Left cardiac atrium (tissue), 4 donors: ENCODE data around the gene CEP128. TPM values are rescaled to one million over a fixed set of nuclear protein-coding genes. Genes with fewer than 3 reads are reported as not detected.

ENCODE experiments used
- ATAC-seq, 2 donors: fragments of 200-7000 bp; cut with Tn5 transposase; one replicate each; pipeline ENCODE4 v1.9.1; 2020; ENCODE audit warnings: mild to moderate bottlenecking in 2 of 2, moderate library complexity in 2 of 2
- DNase-seq: peaks from one replicate; pipeline ENCODE4 v3.0.0-alpha.2; 2020
- intact Hi-C, 2 donors: fragments of 100-400 bp; cut with DNase I; formaldehyde crosslinking; loops; one replicate each; pipeline versions ENCODE4 v1.14.1 to v1.15.1; 2022 to 2023
- total RNA-seq, 2 donors: library from RNA; stranded (reverse); fragmentation: NEBNext Ultra II Directional; extraction: Animal tissue kit (Norgen Biotek cat#: 25700); gene quantifications; one replicate each; pipeline ENCODE4 v1.2.1, GENCODE V29; 2021
- donor health status: DM: no; HTN: yes; CAD: no.
- donor health status: DM: no; HTN: yes; CAD: no; lungs with severe emphysema.
- donor health status: DM: yes; HTN: yes; CAD: no.
- donor health status: Dilated cardiomyopathy.

CEP128 gene
- total RNA-seq, 2 donors from 2014 or later = 4.0 to 5.2 TPM

DNA sequence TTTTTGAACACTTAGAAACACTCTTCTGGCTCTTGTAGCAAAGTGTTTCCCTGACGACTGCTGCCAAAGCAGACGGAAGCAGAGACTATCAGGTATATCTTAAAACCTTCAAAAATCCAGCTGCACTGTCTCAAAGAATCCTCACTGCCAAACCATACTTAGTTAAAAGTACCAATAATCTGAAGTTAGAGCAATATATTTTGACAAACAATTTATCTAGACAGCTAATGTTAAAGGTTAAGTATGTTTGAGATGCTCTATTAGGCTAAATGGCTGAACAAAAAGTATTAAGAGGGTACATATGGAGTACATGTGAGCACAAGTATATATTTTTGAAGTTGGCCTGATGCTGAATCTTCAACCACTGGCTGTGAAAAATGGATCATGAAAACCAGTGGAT, 398.3 kb downstream of the CEP128 start:
- intact Hi-C loops = no loop called here
- no peak for ATAC-seq

DNA sequence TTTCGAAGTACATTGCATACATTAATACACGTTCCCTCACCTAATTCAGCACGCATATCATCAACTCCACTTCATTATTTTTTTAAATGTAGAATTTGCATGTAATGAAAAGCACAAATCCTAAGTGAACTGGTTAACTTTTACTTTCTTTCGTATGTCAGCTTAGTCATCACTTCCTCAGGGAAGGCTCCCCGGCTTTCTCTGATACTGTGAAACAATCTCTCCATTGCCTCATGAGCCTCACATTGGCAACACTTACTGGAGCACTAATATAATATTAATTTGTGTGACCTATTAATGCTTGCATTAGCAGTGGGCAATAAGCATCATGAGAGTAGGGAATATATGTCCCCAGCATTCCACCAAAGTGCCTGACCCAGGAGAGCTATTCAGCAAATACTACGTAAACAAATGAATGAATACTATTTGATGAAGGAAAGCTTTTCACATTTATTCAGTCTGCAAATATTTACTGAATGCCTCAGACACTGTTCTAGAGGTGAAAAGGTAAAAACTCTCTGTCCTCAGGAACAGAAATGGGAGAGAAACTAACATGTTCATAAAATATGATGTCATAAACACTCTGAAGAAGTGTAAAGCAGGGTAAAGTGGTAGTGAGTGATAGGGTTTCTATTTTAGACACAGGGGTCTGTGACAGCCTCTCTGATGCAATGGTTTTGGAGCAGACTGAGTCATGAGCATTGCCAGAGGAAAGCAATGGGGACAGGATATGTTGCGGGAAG, 402.7 kb downstream of the CEP128 start:
- intact Hi-C loops = no loop called here
- ATAC-seq (no peak), DNase-seq (no peak)

More for the DNA sequence above, 398.3 kb downstream of the CEP128 start:
- no peak for DNase-seq

GRCh38 chr14:80537626-80538025, 403.9 kb downstream of the CEP128 start:
- intact Hi-C loops = no loop called here
- no peak for ATAC-seq
- no peak for DNase-seq

- DNase-seq = no peak
- ATAC-seq = no peak
- intact Hi-C loops = no loop called here
Observed at GRCh38 chr14:80536456-80536855, 405.1 kb downstream of the CEP128 start.

DNA sequence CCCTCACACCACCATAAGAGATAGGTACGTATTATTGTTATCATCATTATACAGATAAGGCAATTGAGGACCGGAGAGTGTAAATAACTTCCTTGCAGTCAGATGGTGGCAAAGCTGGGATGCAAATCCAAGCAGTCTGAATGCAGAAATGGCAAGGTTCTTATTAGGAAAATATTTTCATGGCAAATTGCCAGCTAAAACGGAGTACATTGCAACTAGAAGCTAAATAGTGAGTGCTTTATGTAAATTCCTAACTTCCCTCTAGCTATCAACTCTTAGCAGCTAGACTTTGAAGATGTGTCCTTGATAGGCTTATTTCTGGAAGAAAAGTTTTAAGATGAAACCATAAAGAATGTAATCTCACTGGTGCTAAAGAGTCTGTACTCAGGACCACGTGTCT, 406.4 kb downstream of the CEP128 start:
- ATAC-seq (no peak), DNase-seq (no peak)
- intact Hi-C loops = no loop called here

- DNase-seq = no peak
- intact Hi-C loops = no loop called here
- ATAC-seq = no peak
Observed at GRCh38 chr14:80523518-80524117, 417.9 kb downstream of the CEP128 start.

DNA sequence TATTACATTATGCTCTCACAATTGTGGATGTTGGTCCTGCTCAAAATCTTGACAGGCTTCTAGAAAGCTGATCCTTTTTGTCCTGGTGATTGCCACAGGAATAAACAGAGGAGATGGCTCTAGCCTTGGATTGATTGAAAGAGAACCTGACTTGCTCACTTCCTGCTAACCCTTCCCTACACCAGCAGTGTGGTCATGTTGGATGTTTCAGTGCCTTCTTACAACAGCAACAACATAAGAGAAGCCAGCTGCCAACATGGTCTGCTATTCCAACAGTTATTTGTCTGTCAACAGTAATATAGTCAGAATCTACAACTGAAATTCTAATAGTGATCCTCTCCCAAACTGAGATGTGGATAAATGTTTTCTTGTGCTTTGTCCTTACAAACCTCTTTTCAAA, 418.6 kb downstream of the CEP128 start:
- DNase-seq (no peak), ATAC-seq (no peak)
- intact Hi-C loops = no loop called here

GRCh38 chr14:80522411-80522810, 419.1 kb downstream of the CEP128 start:
- ATAC-seq (no peak), DNase-seq (no peak)
- intact Hi-C loops = no loop called here

DNA sequence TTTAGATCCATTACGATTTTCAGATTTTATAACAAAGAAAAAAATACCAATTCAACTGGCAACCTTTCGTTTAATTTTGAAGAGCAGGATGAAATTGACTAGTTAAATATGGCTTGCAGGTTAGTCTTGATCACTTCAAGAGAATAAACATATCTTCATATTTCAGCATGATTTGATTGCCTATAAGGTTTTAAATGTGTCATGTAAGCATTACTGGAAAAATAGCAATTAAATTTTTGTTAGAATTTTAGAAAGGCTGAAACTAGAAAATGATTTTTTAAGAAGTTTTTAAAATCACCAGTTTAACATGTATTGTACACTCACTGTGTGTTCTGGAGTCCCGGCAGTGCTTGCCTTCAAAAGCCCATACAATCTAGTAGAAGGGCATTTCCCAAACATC, 420.1 kb downstream of the CEP128 start:
- intact Hi-C loops = no loop called here
- DNase-seq (no peak), ATAC-seq (no peak)

DNA sequence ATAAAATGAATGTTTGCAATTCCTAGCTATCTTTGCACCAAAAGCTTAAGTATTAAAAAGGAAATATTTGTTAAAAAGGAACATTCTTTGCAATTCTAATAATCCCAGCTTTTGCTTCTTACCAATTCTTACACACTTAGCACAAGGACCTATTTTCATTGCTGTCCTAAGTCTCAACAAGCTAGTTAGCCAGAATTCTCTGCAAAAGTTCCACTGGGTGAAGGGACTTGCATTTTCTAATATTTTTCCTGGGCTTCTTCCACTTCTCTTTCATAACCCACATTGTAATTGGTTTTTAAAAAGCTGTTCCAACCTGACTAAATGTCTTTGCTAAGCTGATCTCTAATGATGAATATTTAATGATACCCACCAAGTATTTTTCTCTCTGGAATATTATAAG, 422.5 kb downstream of the CEP128 start:
- intact Hi-C loops = no loop called here
- peak in 1 of 2 donors; percentile 59 for ATAC-seq
- no peak for DNase-seq

- intact Hi-C loops = no loop called here
- DNase-seq (no peak), ATAC-seq (no peak)
Observed at GRCh38 chr14:80518173-80518572, 423.4 kb downstream of the CEP128 start.

- ATAC-seq = no peak
- intact Hi-C loops = no loop called here
Observed at GRCh38 chr14:80507292-80507869, 434.2 kb downstream of the CEP128 start.

DNA sequence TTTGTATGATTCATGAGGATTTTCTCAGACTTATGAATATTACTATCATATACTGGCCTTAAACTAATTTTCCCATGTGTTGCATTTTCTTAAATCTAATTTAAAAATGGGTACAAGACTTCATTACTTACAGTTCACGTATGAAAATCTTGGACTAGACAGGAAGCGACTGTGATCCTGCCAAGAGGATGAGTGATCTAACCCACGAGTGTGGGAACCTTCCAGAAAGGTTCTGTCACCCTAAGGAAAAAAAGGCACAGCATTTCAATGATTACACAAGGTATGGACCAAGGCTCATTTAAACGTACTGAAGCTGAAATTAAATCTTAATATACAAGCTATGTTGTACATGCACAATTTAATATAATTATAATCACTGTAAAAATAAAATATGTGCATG, 436.8 kb downstream of the CEP128 start:
- DNase-seq = no peak
- intact Hi-C loops = no loop called here

More at GRCh38 chr14:80507292-80507869, 434.2 kb downstream of the CEP128 start:
- DNase-seq = no peak

GRCh38 chr14:80498533-80498932, 443.0 kb downstream of the CEP128 start:
- no peak for DNase-seq
- ATAC-seq = no peak
- intact Hi-C loops = no loop called here

More for the DNA sequence above, 436.8 kb downstream of the CEP128 start:
- no peak for ATAC-seq

DNA sequence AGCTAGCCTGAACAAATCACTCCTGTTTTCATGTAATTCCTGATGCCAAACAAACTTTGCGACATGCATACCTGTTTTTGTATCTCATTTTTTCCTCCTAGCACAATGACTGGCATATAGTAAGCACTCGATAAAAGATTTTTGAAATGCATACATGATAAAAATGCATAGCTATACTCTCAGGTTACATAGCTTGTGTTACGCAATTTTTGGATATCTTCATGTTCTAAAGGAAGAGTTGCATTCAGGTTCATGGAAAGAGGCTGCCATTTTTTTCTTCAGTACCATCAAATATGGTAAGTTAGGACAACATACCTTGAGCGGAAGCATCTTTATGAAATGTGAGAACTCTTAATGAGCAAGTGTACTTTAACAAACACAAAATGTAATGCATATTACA, 445.4 kb downstream of the CEP128 start:
- intact Hi-C loops = no loop called here
- ATAC-seq (no peak), DNase-seq (no peak)

DNA sequence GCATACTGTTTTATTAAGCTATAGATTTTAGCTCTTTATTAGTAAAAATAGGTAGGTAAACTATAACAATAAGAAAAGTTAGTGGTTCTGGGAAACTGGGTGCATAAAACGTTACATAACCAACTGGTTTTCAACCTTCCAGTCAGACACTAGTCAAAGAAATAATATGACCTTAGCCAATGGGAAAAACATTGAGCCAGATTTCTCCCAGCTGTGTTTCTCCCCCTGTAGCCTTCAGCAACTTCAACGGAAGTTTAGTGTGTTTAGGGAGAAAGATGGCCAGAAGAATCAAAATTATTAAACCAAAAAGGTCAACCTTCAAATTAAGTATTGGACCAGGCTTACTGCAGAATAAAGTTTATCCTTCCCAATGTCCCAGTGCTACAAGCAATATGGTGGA, 446.8 kb downstream of the CEP128 start:
- intact Hi-C loops = no loop called here
- no peak for ATAC-seq
- no peak for DNase-seq

- no peak for DNase-seq
- intact Hi-C loops = no loop called here
Observed at GRCh38 chr14:80493620-80494019, 447.9 kb downstream of the CEP128 start.

DNA sequence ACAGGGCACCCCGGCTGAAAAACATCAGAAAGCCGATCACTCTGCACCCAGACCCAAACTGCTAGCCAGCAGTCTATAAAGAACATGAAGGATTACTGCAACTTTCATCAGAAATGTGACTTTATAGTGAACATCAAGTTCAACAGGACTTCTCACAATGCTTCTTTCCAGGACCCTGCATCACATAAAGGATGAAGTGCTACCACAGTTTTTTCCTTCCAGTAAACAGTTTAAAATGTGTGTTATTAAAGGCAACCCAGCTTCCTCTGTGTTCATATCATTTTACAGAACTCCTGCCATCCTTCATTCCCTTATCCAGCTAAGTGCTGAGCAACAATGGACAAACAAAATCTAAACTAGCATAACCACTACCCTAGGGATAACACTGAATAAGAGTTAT, 449.9 kb downstream of the CEP128 start:
- DNase-seq = no peak
- intact Hi-C loops = no loop called here
- no peak for ATAC-seq

More at GRCh38 chr14:80493620-80494019, 447.9 kb downstream of the CEP128 start:
- ATAC-seq = no peak

GRCh38 chr14:80491131-80491530, 450.4 kb downstream of the CEP128 start:
- DNase-seq (peak; percentile 53), ATAC-seq (peak; percentile 80 to 90)
- intact Hi-C loops = no loop called here

DNA sequence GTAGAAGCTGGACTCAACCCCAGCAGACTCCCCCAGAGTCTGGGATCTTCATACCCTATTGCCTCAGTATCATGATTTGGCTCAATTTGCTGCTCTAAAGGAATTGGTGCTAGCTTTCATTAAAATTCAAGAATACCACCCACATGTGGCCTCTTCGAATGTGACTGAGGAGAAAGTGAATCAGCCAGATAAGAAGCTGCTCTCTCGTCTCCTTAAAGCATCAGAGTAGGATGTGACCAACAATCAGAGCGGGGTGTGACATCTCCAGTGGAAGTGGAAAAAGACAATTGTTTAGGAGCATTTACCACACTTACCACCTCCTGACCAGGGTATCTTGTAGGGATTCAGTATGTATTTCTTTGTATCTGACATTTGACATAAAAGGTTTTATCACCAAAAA, 452.0 kb downstream of the CEP128 start:
- intact Hi-C loops = no loop called here
- ATAC-seq = no peak
- no peak for DNase-seq

DNA sequence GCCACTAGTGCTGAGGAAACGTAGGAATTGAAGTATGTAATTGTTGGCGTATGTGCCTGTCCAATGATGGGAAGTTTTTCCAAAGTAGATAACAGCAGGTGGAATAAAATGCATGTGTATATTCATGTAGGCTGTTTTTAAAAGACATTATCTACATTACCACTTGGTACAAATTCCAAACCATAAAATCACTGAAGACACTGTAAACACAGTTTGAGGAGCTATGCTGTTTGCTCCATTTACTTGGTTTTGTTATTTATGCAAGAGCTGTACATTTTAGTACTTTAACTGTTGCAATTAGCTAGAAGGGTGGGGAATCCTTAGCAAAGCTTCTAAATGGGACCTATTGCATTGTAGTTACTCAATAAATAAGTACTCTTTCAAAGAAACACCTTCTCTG, 455.8 kb downstream of the CEP128 start:
- intact Hi-C loops = no loop called here
- no peak for ATAC-seq
- DNase-seq = no peak
